HG03039 (cell line): ENCODE measurements around the gene OGG1.
A peak's percentile ranks its signal among the peaks of the same experiment; 100 is the strongest.

Experiments used
- ATAC-seq: cut with Tn5 transposase; IDR thresholded peaks from one replicate; pipeline ENCODE4 v1.9.1; 2021; ENCODE audit warnings: mild to moderate bottlenecking, moderate library complexity; ENCODE audit not compliant: unreplicated experiment

OGG1 gene

GRCh38 chr3:9749645-9750555, at the start of gene OGG1:
Gene OGG1 (plus strand): TSS chr3:9749952. CDS start chr3:9750287, 335 bp downstream.
- ATAC-seq, result peak; percentile 89

- no peak for ATAC-seq
Observed at GRCh38 chr3:9700536-9700935, 49.2 kb upstream of the OGG1 start.

GRCh38 chr3:9701006-9701405, 48.7 kb upstream of the OGG1 start:
- ATAC-seq, result no peak

GRCh38 chr3:9701711-9702110, 48.0 kb upstream of the OGG1 start:
- ATAC-seq, result no peak

GRCh38 chr3:9703240-9703639, 46.5 kb upstream of the OGG1 start:
- no peak for ATAC-seq

- no peak for ATAC-seq
Observed at GRCh38 chr3:9703736-9704346, 45.9 kb upstream of the OGG1 start, which contains the start of gene CPNE9. Gene CPNE9 (plus strand): TSS chr3:9703833. CDS start chr3:9703997, 164 bp downstream.

- ATAC-seq, result no peak
Observed at GRCh38 chr3:9704347-9705322, 45.1 kb upstream of the OGG1 start.

- ATAC-seq, result no peak
Observed at GRCh38 chr3:9710174-9710739, 39.5 kb upstream of the OGG1 start.

GRCh38 chr3:9712415-9712814, 37.3 kb upstream of the OGG1 start:
- ATAC-seq, result no peak

GRCh38 chr3:9713142-9713541, 36.6 kb upstream of the OGG1 start:
- no peak for ATAC-seq

- ATAC-seq, result no peak
Observed at GRCh38 chr3:9715136-9715535, 34.6 kb upstream of the OGG1 start.

GRCh38 chr3:9715764-9716437, 33.9 kb upstream of the OGG1 start:
- no peak for ATAC-seq

GRCh38 chr3:9716801-9717555, 32.8 kb upstream of the OGG1 start:
- no peak for ATAC-seq

GRCh38 chr3:9717563-9717962, 32.2 kb upstream of the OGG1 start:
- ATAC-seq, result no peak

- no peak for ATAC-seq
Observed at GRCh38 chr3:9718118-9718517, 31.6 kb upstream of the OGG1 start.

- ATAC-seq, result no peak
Observed at GRCh38 chr3:9721015-9721699, 28.6 kb upstream of the OGG1 start.

GRCh38 chr3:9721700-9722060, 28.1 kb upstream of the OGG1 start:
- ATAC-seq, result no peak

- ATAC-seq, result no peak
Observed at GRCh38 chr3:9725775-9726515, 23.8 kb upstream of the OGG1 start.
